Cardiac septum (tissue), 1 donor: ENCODE data around the gene FGF4. TPM values are rescaled to one million over a fixed set of nuclear protein-coding genes. Genes with fewer than 3 reads are reported as not detected.

ENCODE experiments used
- DNase-seq: peaks from one replicate; pipeline ENCODE4 v3.0.0-alpha.2; 2020; ENCODE audit warnings: low spot score
- intact Hi-C: fragments of 100-400 bp; cut with DNase I; formaldehyde crosslinking; loops from one replicate; pipeline ENCODE4 v1.14.0; 2022
- total RNA-seq: library from RNA; stranded (reverse); fragmentation: NEBNext Ultra II Directional; extraction: Animal tissue kit (Norgen Biotek cat#: 25700); gene quantifications from one replicate; pipeline ENCODE4 v1.2.1, GENCODE V29; 2021
- donor health status: DM: no; HTN: no; CAD: no.

FGF4 gene
- total RNA-seq, 1 donor from 2014 or later = not detected

DNA sequence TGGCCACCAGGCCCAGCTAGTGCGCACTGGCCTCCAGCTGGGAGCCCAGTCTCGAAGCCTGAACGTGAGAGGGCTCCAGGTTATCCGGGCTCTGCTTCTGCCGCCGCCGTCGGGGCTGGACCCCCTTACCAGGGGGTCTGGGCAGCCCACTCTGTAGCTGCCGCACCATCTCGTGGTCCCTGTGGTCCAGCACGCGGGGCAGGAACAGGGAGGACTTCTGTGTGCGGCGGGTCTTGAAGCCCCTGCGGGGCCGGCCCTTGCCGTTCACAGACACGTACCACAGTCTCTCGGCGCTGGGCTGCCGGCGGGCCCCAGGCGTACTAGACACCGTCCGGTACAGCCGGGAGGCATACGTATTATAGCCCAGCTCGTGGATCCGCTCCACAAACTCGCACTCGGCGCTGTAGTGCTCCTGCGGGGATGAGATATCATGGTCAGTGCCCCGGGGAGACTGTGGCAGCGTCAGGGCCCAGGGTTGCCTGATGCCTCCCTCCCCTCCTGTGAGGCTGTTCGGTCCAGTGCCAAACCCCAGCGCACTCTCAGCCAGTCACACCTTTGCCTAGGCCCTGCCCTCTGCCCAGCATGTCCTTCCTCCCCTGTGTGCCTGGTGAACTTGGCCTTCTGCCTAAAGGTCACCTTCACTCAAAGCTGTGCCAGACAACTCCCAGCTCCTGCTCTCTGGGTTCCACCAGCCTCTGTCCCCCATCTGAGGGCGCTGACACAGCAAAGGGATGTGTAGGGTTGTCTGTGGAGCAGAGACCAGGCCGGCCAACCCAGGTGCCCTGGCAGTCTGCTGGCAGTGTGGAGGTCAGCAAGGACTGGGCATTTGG lies 35.4 kb upstream of the FGF4 start:
- intact Hi-C loops = no loop called here
- no peak for DNase-seq

- intact Hi-C loops = no loop called here
- DNase-seq = no peak
These were observed 33.5 kb upstream of the FGF4 start for GRCh38 chr11:69808667-69809086.

- no peak for DNase-seq
- intact Hi-C loops = no loop called here
These were observed 32.1 kb upstream of the FGF4 start for GRCh38 chr11:69807106-69807815.

DNA sequence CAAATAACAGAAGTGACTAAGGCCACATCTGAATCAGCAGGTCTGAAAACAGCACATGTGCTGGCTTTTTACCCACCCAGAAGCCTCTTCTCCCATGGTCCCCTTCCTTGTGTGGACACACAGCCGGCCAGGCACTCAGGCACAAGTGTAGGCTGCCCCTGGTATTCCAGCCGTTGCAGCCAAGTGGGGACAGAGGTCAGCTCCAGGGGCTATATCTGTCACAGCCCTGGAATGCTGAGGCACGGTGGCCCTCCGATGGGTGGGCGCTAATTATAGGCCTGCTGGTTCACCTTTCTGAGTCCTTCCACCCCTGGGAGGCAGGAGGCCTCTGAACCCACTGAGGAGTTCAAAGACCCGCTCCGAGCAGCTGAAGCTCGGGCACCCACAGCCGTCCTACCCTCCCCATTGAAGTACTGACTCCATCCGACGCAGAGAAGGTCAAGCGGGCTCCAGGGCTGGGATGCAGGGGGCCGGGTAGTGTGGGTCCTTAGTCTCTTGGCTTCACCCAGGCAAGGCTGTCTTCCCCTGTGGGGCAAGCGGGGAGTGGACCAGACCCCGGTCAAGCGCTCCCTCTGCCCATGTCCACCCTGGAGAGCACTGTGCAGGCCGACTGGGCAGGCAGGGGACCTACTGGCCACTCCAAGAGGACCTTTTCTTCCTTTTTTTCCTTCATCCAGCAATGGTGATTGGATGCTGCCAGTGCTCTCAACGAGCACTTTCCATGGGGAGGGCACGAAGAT lies 29.8 kb upstream of the FGF4 start:
- DNase-seq = no peak
- intact Hi-C loops = no loop called here

- DNase-seq = no peak
- intact Hi-C loops = no loop called here
These were observed 28.6 kb upstream of the FGF4 start for GRCh38 chr11:69803604-69804218.

GRCh38 chr11:69803022-69803421 lies 27.9 kb upstream of the FGF4 start:
- no peak for DNase-seq
- intact Hi-C loops = no loop called here

DNA sequence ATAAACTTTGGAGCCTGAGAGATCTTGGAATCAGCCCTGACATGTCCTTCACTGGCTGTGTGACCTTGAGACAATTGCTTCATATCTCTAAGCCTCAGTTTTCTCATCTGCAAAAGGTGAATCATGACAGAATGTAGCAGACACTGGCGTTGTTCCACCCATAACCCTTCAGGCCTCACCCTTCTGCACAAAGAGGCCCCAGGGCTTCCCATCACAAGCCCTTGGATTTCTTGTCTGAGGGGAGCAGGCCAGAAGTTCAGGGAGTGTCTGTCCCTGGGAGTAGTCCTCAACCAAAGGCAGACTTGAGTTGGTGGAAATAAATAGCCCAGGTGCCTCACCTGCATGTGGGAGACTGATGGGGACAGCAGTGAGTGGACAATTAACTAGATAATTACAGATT lies 27.4 kb upstream of the FGF4 start:
- intact Hi-C loops = no loop called here
- DNase-seq = no peak

GRCh38 chr11:69801513-69802335 lies 26.6 kb upstream of the FGF4 start:
- no peak for DNase-seq
- intact Hi-C loops = no loop called here

- intact Hi-C loops = no loop called here
- DNase-seq = no peak
These were observed 25.1 kb upstream of the FGF4 start for GRCh38 chr11:69800278-69800677.

DNA sequence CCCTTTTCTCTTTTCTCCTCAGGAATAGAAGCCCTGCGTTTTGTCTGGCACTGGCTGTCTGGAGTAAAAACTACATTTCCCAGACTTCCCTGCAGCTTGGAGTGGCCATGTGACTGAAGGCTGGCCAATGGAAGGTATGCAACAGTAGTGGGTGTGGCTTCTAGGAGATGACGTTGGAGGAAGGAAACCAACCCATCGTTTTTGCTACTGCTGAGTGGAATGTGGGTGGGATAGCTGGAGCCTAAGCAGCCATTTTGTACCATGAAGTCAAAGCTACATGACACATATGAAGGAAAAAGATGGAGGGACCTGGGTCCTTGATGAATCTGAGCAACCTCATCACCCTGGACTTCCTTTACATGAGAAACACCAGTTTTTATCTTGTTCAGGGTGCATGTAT lies 24.4 kb upstream of the FGF4 start:
- intact Hi-C loops = no loop called here

DNA sequence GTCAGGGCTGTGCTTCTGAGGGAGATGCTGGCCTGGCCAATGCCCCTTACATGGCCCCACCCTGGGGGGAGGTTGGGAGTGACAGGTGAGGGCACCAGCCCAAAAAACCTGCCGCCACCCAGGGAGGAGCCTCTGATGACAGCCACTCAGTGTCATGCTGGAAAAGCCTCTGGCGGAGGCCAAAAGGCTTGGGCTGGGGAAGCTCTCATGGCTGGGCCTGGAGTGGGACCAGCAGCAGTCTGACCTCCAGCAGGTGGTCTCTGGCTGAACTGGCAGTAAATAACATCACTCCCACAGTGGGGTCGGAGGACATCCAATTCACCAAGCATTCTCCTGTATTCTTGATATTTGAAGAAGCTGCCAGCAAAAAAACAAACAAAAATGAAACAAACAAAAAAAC lies 24.0 kb upstream of the FGF4 start:
- intact Hi-C loops = no loop called here
- no peak for DNase-seq

More for the DNA sequence above, 24.4 kb upstream of the FGF4 start:
- no peak for DNase-seq

GRCh38 chr11:69797737-69798528 lies 22.8 kb upstream of the FGF4 start:
- DNase-seq = no peak
- intact Hi-C loops = no loop called here

DNA sequence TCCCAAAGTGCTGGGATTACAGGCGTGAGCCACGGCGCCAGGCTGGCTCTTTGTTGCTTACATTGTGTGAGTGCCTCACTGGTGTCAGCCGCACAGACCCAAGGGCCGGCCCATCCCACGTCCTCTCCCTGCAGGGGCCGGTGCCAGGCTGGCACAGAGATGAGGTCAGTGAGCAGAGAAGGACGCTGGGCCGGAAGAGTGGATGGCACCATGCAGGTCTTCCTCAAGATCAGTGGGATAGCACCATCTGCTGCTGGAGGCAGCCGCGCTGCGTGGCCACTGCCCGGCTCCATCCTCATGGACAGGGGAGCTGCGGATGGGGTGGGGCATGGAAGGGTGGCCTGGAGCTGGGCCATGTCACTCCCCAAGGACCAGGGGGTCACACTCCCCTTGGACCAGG lies 22.0 kb upstream of the FGF4 start:
- intact Hi-C loops = no loop called here
- no peak for DNase-seq

GRCh38 chr11:69796063-69796462 lies 20.9 kb upstream of the FGF4 start:
- intact Hi-C loops = no loop called here
- DNase-seq = no peak

DNA sequence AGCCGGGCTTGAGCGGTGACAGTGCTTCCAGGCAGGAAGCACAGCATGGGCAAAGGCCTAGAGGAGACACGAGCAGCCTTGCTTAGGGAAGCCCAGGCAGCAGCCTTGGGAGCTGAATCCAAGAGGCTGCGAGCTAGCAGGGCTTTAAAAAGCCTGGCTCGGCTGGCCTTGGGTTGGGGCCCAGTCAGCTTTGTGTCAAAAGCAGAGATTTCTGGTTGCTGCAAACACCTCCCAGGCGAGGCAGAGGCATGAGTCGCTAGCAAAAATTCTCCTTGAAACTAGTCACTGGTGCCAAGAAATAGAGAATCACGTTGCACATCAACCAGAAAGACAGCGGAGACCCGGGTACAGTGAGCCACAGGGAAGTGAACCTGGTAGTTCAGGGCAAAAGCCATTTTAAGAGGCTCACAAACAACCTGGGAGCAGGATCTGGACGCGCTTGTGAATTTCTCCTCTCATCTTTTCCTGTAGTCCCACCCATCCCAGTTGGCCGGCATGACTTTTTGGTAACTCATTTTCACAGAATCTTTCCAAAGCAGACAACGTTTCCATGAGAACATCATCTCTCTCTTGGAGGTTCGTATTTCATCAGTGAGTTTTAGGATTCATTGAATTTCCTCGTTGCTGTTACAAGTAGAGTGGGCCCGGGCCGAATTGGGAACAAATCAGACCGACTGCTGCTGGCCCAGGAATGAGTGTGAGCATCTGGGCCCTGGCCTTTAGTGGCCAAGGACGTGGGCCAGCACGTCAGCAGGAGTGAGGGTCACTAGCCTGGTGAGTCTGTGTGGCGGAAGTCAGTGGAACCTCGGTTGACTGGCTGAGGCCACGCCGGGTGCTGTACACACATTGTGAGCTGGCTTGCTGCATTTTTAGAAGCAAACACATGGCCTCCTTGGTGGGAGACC lies 16.4 kb upstream of the FGF4 start:
- intact Hi-C loops = no loop called here
- DNase-seq = no peak

DNA sequence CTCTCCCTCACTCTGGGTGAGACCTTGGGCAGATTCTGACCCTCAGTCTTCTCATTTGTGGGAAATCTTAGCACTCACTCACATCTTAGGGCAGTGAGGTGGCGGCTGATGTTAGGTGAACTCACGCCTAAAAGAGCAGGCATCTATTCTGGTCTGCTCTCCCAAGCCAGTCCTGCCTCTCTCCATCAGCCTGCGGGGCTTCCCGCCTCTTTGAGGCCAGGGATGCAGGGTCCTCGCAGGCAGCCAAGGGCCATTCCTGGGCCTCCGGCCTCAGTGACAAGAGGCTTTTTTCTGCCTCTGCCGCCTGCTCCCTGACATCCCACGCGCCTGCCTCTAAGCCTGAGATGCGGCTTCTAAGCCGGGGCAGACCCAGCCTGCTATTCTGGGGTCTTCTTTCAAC lies 13.8 kb upstream of the FGF4 start:
- DNase-seq = no peak
- intact Hi-C loops = no loop called here

DNA sequence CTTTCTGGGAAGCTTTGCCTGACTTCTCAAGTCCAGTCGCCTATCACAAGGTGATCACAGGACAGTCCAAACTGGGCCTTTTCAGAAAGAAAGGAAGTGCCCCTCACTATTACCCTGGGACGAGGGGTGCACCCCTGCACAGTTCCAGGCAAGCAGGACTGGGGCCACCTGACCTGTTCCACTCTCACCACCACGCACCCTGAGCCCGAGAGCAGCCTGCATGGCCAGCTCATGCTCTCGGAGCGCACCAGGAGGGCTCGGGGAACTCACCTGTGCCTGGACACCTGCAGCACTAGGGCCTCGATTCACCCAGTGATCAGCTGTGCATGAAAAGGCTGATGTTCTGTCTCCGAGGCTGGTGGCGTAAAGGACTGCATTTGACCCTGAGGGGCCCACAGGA lies 12.8 kb upstream of the FGF4 start:
- intact Hi-C loops = no loop called here
- no peak for DNase-seq
